SKM-1 (cell line): ENCODE data around the gene SPATA20.

Experiments
- DNase-seq: peaks from one replicate; lab custom pipeline; 2025; ENCODE audit not compliant: unreplicated experiment; lab: John Stamatoyannopoulos, UW

Gene SPATA20

GRCh38 chr17:50557630-50558029 is 10.7 kb downstream of the SPATA20 start:
- no peak for DNase-seq

- no peak for DNase-seq
These were observed 11.1 kb downstream of the SPATA20 start for GRCh38 chr17:50558091-50558490.

- no peak for DNase-seq
These were observed 11.6 kb downstream of the SPATA20 start for GRCh38 chr17:50558581-50558940.

- no peak for DNase-seq
These were observed 12.1 kb downstream of the SPATA20 start for GRCh38 chr17:50558941-50559614.

- DNase-seq = no peak
These were observed 12.8 kb downstream of the SPATA20 start for GRCh38 chr17:50559674-50560184.

GRCh38 chr17:50560185-50560824 is 13.3 kb downstream of the SPATA20 start, which contains the start of gene CACNA1G:
TSS of gene CACNA1G (plus strand) at chr17:50560715. CDS start at chr17:50561460, 745 bp downstream.
- peak; percentile 41 for DNase-seq

GRCh38 chr17:50560931-50561745 is 14.2 kb downstream of the SPATA20 start:
- DNase-seq = no peak

- no peak for DNase-seq
These were observed 14.8 kb downstream of the SPATA20 start for GRCh38 chr17:50561746-50562141.

GRCh38 chr17:50562242-50563091 is 15.5 kb downstream of the SPATA20 start:
- DNase-seq = no peak

- DNase-seq = no peak
These were observed 16.1 kb downstream of the SPATA20 start for GRCh38 chr17:50563092-50563511.

- DNase-seq = no peak
These were observed 17.9 kb downstream of the SPATA20 start for GRCh38 chr17:50564916-50565315.

GRCh38 chr17:50565402-50566350 is 18.7 kb downstream of the SPATA20 start:
- DNase-seq = no peak

- DNase-seq = no peak
These were observed 19.9 kb downstream of the SPATA20 start for GRCh38 chr17:50566886-50567285.

GRCh38 chr17:50568659-50569058 is 21.7 kb downstream of the SPATA20 start:
- DNase-seq = no peak

GRCh38 chr17:50569592-50569991 is 22.6 kb downstream of the SPATA20 start:
- DNase-seq = no peak

- DNase-seq = no peak
These were observed 23.1 kb downstream of the SPATA20 start for GRCh38 chr17:50570032-50570431.

GRCh38 chr17:50570528-50570927 is 23.6 kb downstream of the SPATA20 start:
- no peak for DNase-seq

GRCh38 chr17:50571681-50572080 is 24.7 kb downstream of the SPATA20 start:
- no peak for DNase-seq

- DNase-seq = no peak
These were observed 25.6 kb downstream of the SPATA20 start for GRCh38 chr17:50572541-50572940.
